Adipose tissue (tissue), 3 donors: ENCODE results near the gene ANKRD65. TPM values are rescaled to one million over a fixed set of nuclear protein-coding genes. Genes with fewer than 3 reads are reported as not detected.
"Not testable (repeated sequence)": the region's sequence is repeated elsewhere in the genome, so short reads cannot be mapped to it uniquely, and the experiment has no call there.

Source experiments
- H3K27ac ChIP-seq: one replicate; pipeline ENCODE4 v1.5.1; 2013; ENCODE audit warnings: low read depth, low read length
- WGBS, 3 donors: extraction: QIAGEN DNeasy Blood & Tissue Kit; methylation state at CpG; one replicate each; pipeline ENCODE4 v1.1.7; 2013; 5-methylcytosine and 5-hydroxymethylcytosine counted together
- polyA plus RNA-seq, 3 donors: library from polyadenylated mRNA; stranded (reverse); fragments of 200-250 nt; gene quantifications; one replicate each; pipeline ENCODE4 v1.2.3, GENCODE V29; 2013
- donor health status: healthy with polysubstance abuse.
- donor health status: Bipolar disorder and iron deficiency.
- donor health status: healthy.

Gene ANKRD65
- polyA plus RNA-seq, 3 donors, result 9.9 to 25.5 (median 10.6) TPM

GRCh38 chr1:1433804-1434130, 12.7 kb upstream of the ANKRD65 start:
- 12 to 19% (median 12%) methylated on average over 8 to 12 of the region's 12 CpGs for WGBS, 3 donors

GRCh38 chr1:1432951-1433803, 12.1 kb upstream of the ANKRD65 start:
- 22 to 39% (median 39%) methylated on average over 33 to 34 of the region's 34 CpGs for WGBS, 3 donors
- H3K27ac ChIP-seq, result peak overlapping the region; percentile 93

More at GRCh38 chr1:1433804-1434130, 12.7 kb upstream of the ANKRD65 start:
- H3K27ac ChIP-seq, result peak overlapping the region; percentile 93

- H3K27ac ChIP-seq, result peak overlapping the region; percentile 17
- 34 to 65% (median 49%) methylated on average over 28 of the region's 28 CpGs for WGBS, 3 donors
Measured at GRCh38 chr1:1432274-1432950, 11.3 kb upstream of the ANKRD65 start.

- 29 to 41% (median 32%) methylated on average over 5 of the region's 5 CpGs for WGBS, 3 donors
- H3K27ac ChIP-seq, result no peak overlapping the region
Measured at GRCh38 chr1:1431845-1432273, 10.8 kb upstream of the ANKRD65 start.

- 32 to 47% (median 45%) methylated on average over 14 to 18 of the region's 18 CpGs for WGBS, 3 donors
- no peak overlapping the region for H3K27ac ChIP-seq
Measured at GRCh38 chr1:1430992-1431844, 10.1 kb upstream of the ANKRD65 start.

GRCh38 chr1:1430114-1430982, 9.3 kb upstream of the ANKRD65 start:
- H3K27ac ChIP-seq, result no peak overlapping the region
- WGBS, 3 donors, result 14 to 29% (median 16%) methylated on average over 33 to 35 of the region's 35 CpGs

GRCh38 chr1:1429671-1430073, 8.6 kb upstream of the ANKRD65 start:
- no peak overlapping the region for H3K27ac ChIP-seq
- 52 to 66% (median 55%) methylated on average over 6 of the region's 6 CpGs for WGBS, 3 donors

GRCh38 chr1:1428967-1429366, 7.9 kb upstream of the ANKRD65 start:
- 92 to 99% (median 94%) methylated on average over 3 to 6 of the region's 6 CpGs for WGBS, 3 donors
- not testable (repeated sequence) for H3K27ac ChIP-seq

GRCh38 chr1:1428174-1428573, 7.1 kb upstream of the ANKRD65 start:
- WGBS, 3 donors, result 77 to 81% (median 77%) methylated on average over 17 to 19 of the region's 19 CpGs

GRCh38 chr1:1427820-1428148, 6.7 kb upstream of the ANKRD65 start:
- WGBS, 3 donors, result 0 to 2% (median 1%) methylated on average over 11 to 18 of the region's 22 CpGs
- no peak overlapping the region for H3K27ac ChIP-seq

More at GRCh38 chr1:1428174-1428573, 7.1 kb upstream of the ANKRD65 start:
- H3K27ac ChIP-seq, result no peak overlapping the region

GRCh38 chr1:1427106-1427819, 6.2 kb upstream of the ANKRD65 start:
- WGBS, 3 donors, result 12 to 20% (median 13%) methylated on average over 40 to 66 of the region's 66 CpGs
- H3K27ac ChIP-seq, result no peak overlapping the region

GRCh38 chr1:1426496-1427105, 5.5 kb upstream of the ANKRD65 start:
- WGBS, 3 donors, result 35 to 66% (median 37%) methylated on average over 15 to 19 of the region's 19 CpGs
- no peak overlapping the region for H3K27ac ChIP-seq

GRCh38 chr1:1425753-1426495, 4.8 kb upstream of the ANKRD65 start:
- H3K27ac ChIP-seq, result no peak overlapping the region
- 44 to 66% (median 57%) methylated on average over 18 to 33 of the region's 33 CpGs for WGBS, 3 donors

GRCh38 chr1:1425426-1425752, 4.3 kb upstream of the ANKRD65 start:
- H3K27ac ChIP-seq, result no peak overlapping the region
- whole genome bisulfite sequencing, 3 donors, result 82 to 90% (median 85%) methylated on average over 11 to 12 of the region's 12 CpGs

GRCh38 chr1:1424707-1425106, 3.6 kb upstream of the ANKRD65 start:
- 85 to 93% (median 91%) methylated on average over 15 of the region's 15 CpGs for WGBS, 3 donors
- H3K27ac ChIP-seq, result no peak overlapping the region

GRCh38 chr1:1423245-1423597, 2.1 kb upstream of the ANKRD65 start:
- no peak overlapping the region for H3K27ac ChIP-seq
- 85 to 87% (median 86%) methylated on average over 7 of the region's 7 CpGs for WGBS, 3 donors
